ENCODE results near the gene LMOD1.

DNA sequence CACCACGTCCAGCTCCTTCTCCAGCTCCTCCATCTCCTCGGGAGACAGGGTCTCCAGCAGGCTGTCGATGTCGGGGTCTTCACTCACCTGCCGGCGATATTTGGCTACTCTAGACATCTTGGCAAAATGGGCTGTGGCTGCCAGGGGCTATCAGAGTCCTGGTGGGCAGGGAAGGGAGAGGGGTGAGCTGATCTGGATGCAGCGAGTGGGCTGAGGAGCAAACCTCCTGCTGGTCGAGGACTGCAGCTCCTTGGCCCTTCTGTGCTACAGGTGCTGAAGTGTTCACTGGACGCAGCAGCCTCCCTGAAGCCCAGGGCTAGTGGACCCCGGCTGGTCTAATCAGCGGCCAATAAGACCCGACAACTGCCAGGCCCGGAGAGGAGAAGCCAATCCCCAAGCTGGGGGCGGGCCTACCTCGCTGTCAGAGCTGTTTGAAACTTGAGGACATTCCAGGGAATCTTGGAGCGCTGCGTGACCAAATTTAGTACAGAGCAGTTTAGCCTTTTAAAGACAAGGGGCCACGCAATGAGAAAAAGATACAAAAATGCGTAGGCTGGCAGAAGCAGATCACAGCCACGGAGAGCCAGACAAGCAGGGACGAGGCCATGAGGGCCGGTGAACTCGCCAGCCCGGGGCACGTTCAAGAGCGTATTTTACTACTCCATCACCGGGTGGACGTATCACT lies at the start of gene LMOD1:
- TF ChIP-seq, protein P1, sequence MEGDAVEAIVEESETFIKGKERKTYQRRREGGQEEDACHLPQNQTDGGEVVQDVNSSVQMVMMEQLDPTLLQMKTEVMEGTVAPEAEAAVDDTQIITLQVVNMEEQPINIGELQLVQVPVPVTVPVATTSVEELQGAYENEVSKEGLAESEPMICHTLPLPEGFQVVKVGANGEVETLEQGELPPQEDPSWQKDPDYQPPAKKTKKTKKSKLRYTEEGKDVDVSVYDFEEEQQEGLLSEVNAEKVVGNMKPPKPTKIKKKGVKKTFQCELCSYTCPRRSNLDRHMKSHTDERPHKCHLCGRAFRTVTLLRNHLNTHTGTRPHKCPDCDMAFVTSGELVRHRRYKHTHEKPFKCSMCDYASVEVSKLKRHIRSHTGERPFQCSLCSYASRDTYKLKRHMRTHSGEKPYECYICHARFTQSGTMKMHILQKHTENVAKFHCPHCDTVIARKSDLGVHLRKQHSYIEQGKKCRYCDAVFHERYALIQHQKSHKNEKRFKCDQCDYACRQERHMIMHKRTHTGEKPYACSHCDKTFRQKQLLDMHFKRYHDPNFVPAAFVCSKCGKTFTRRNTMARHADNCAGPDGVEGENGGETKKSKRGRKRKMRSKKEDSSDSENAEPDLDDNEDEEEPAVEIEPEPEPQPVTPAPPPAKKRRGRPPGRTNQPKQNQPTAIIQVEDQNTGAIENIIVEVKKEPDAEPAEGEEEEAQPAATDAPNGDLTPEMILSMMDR (IDR thresholded peaks at IDR 0.05), result 0 out of 2 replicates have a peak, but pooled peaks have one; percentile 1
- TF ChIP-seq ZFX (IDR thresholded peaks at IDR 0.05; ENCODE audit: borderline replicate concordance), result no peak
